Gastrocnemius medialis (tissue), 4 donors: Measurements from ENCODE around the gene XPOT. TPM values are rescaled to one million over a fixed set of nuclear protein-coding genes. Genes with fewer than 3 reads are reported as not detected.

Experiments used
- ATAC-seq, 2 donors: fragments of 150-250 bp; one replicate each; pipeline ENCODE4 v1.9.1; 2016
- DNase-seq, 2 donors: peaks; one replicate each; pipeline ENCODE4 v3.0.0-alpha.2; 2019
- H3K27ac ChIP-seq, 4 donors: fragments of 200-600 bp; sonication (generic); 1 replicate in 1 of 4; 2 replicates in 3 of 4; pipeline ENCODE4 v1.5.1; 2016 to 2018; ENCODE audit warnings: mild to moderate bottlenecking in 2 of 4, moderate library complexity in 1 of 4
- H3K27me3 ChIP-seq, 3 donors: fragments of 200-600 bp; sonication (generic) in 2 of 3; 1 replicate in 1 of 3; 2 replicates in 2 of 3; pipeline versions ENCODE4 v1.5.1 to v1.6.0; 2016 to 2019; ENCODE audit warnings: mild to moderate bottlenecking in 1 of 3, moderate library complexity in 1 of 3
- H3K36me3 ChIP-seq, 2 donors: fragments of 200-600 bp; sonication (generic) in 1 of 2; one replicate each; pipeline ENCODE4 v1.5.1; 2017 to 2018
- H3K4me1 ChIP-seq, 2 donors: fragments of 200-600 bp; sonication (generic) in 1 of 2; one replicate each; pipeline ENCODE4 v1.5.1; 2016 to 2017; ENCODE audit warnings: mild to moderate bottlenecking in 2 of 2
- H3K4me3 ChIP-seq, 4 donors: fragments of 200-600 bp; sonication (generic) in 3 of 4; 1 replicate in 1 of 4; 2 replicates in 3 of 4; pipeline ENCODE4 v1.5.1; 2016 to 2019; ENCODE audit warnings: mild to moderate bottlenecking in 2 of 4
- H3K9me3 ChIP-seq, 3 donors: fragments of 200-600 bp; sonication (generic) in 2 of 3; 1 replicate in 1 of 3; 2 replicates in 2 of 3; pipeline ENCODE4 v1.5.1; 2016 to 2019
- CTCF ChIP-seq, 5 experiments: fragments of 450-650 bp in 3 of 5; fragments of 200-600 bp in 2 of 5; sonication (generic) in 2 of 5; IDR thresholded peaks in 4 of 5; conservative IDR thresholded peaks in 1 of 5; 1 replicate in 4 of 5; 2 replicates in 1 of 5; pipeline ENCODE4 v1.5.1; 2016 to 2019; ENCODE audit warnings: antibody characterized with exemption in 5 of 5, mild to moderate bottlenecking in 3 of 5, moderate library complexity in 3 of 5
- POLR2A ChIP-seq, 2 donors: fragments of 450-650 bp; IDR thresholded peaks; one replicate each; pipeline ENCODE4 v1.6.1; 2017; ENCODE audit warnings: antibody characterized with exemption in 2 of 2, mild to moderate bottlenecking in 2 of 2, moderate library complexity in 2 of 2
- in situ Hi-C, 4 donors: fragments of 200-750 bp; cut with MboI; loops; one replicate each; pipeline versions ENCODE4 v1.15.0 to v1.8.0; 2017; ENCODE audit warnings: low sequenced_read_pairs in 4 of 4
- intact Hi-C: fragments of 100-400 bp; cut with DNase I; formaldehyde crosslinking; loops from one replicate; pipeline ENCODE4 v1.15.1; 2023; ENCODE audit warnings: low total_unique reads
- total RNA-seq, 4 donors: library from RNA; depleted of rRNA; stranded (reverse); fragments of >200 nt; gene quantifications; one replicate each; pipeline versions ENCODE4 v1.1.0 to v1.2.3, GENCODE V29; 2016

Gene XPOT
- total RNA-seq, 4 donors from 2014 or later = 21.1 to 27.1 (median 25.1) TPM

GRCh38 chr12:64440100-64440499 is 35.9 kb downstream of the XPOT start:
- ATAC-seq = no peak
- intact Hi-C loops = no loop called here
- in situ Hi-C loops = no loop called here
- no peak overlapping the region for H3K27ac ChIP-seq
- H3K27me3 ChIP-seq = no peaks in the 10 kb centered on the region
- no peak for TF ChIP-seq POLR2A (IDR thresholded peaks at IDR 0.05)
- no peak for TF ChIP-seq CTCF (IDR thresholded peaks at IDR 0.05 in 4 of 5, conservative IDR thresholded peaks at IDR 0.05 in 1 of 5)
- no peaks in the 10 kb centered on the region for H3K9me3 ChIP-seq
- H3K4me1 ChIP-seq = no peaks in the 10 kb centered on the region
- H3K4me3 ChIP-seq = no peak overlapping the region
- H3K36me3 ChIP-seq = peaks cover 0 to 87% of the 10 kb centered on the region in 2 donors
- DNase-seq = no peak

GRCh38 chr12:64445490-64445889 is 41.3 kb downstream of the XPOT start:
- H3K27me3 ChIP-seq = no peaks in the 10 kb centered on the region
- DNase-seq (no peak), ATAC-seq (no peak)
- H3K9me3 ChIP-seq = no peaks in the 10 kb centered on the region
- H3K4me3 ChIP-seq = no peak overlapping the region
- H3K27ac ChIP-seq = no peak overlapping the region
- peaks cover 0 to 70% of the 10 kb centered on the region in 2 donors for H3K36me3 ChIP-seq
- in situ Hi-C loops = no loop called here
- TF ChIP-seq POLR2A (IDR thresholded peaks at IDR 0.05) (no peak), CTCF (IDR thresholded peaks at IDR 0.05 in 4 of 5, conservative IDR thresholded peaks at IDR 0.05 in 1 of 5) (no peak)
- H3K4me1 ChIP-seq = no peaks in the 10 kb centered on the region
- intact Hi-C loops = no loop called here

DNA sequence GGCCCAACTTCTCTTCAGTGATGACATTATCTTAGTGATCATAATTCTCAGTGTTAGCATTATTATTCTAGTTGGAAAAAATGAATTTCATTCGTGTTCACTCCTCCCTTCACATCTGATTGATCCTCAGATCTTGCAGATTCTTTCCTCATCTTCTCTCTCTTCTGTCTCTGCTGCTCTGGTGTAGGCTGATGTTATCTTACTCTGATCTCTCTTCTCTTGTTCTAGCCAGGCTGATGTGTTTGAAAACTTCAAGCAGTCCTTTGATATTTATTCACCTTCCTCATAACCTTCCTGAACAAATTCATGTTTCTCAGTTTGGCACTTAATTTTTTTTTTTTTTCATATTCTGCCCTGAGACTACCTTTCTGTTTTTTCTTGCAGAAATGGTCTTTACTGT is 42.1 kb downstream of the XPOT start:
- intact Hi-C loops (no loop called here), in situ Hi-C loops (no loop called here)
- no peak for TF ChIP-seq POLR2A (IDR thresholded peaks at IDR 0.05)
- TF ChIP-seq CTCF (IDR thresholded peaks at IDR 0.05 in 4 of 5, conservative IDR thresholded peaks at IDR 0.05 in 1 of 5) = no peak
- no peaks in the 10 kb centered on the region for H3K27me3 ChIP-seq
- DNase-seq (no peak), ATAC-seq (no peak)
- peaks cover 0 to 62% of the 10 kb centered on the region in 2 donors for H3K36me3 ChIP-seq
- H3K9me3 ChIP-seq = no peaks in the 10 kb centered on the region
- H3K4me3 ChIP-seq = no peak overlapping the region
- H3K27ac ChIP-seq = no peak overlapping the region
- peaks cover 4 to 6% of the 10 kb centered on the region in 2 donors for H3K4me1 ChIP-seq

DNA sequence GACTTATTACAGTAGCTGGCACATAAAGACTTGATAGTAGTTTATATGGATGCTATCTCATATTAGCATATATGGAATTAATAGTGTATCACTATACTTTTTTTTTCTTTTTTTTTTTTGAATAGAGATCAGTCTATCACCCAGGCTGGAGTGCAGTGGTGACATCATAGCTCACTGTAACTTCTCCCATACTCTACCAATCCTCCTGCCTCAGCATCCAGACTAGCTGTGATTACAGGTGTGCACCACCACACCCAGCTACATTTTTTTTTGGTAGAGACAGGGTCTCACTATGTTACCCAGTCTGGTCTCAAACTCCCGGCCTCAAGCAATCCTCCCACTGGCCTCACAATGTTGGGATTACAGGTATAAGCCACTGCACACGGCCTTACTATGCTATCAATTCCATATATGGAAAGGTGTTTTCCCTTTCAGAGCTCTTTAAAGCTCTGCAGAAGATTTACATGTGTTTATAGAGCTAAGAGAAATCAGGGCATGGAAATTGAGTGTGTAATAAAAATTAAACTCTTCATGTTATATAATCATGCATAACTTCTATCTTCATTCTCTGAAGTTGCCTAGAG is 46.0 kb downstream of the XPOT start:
- Histone ChIP-seq H3K9me3 (no peaks in the 10 kb centered on the region), H3K27me3 (no peaks in the 10 kb centered on the region), H3K4me3 (no peak overlapping the region), H3K4me1 (peaks cover 12 to 16% of the 10 kb centered on the region in 2 donors), H3K27ac (no peak overlapping the region), H3K36me3 (peaks cover 0 to 32% of the 10 kb centered on the region in 2 donors)
- intact Hi-C loops (loop anchor here (2.0 to 5.0 kb wide), 3 partner anchors 19 to 608 kb away; partner anchors contain the start of genes GNS and SRGAP1), in situ Hi-C loops (no loop called here)
- TF ChIP-seq CTCF (IDR thresholded peaks at IDR 0.05 in 4 of 5, conservative IDR thresholded peaks at IDR 0.05 in 1 of 5) (no peak), POLR2A (IDR thresholded peaks at IDR 0.05) (no peak)
- ATAC-seq = no peak
- DNase-seq = no peak
